Progenitor cell of endocrine pancreas (in vitro differentiated cells): ENCODE measurements around the gene GFRA1. TPM values are rescaled to one million over a fixed set of nuclear protein-coding genes. Genes with fewer than 3 reads are reported as not detected.
A peak's percentile ranks its signal among the peaks of the same experiment; 100 is the strongest.

Source experiments
- DNase-seq: peaks from one replicate; pipeline ENCODE4 v3.0.0; 2021; ENCODE audit warnings: low spot score; ENCODE audit not compliant: unreplicated experiment
- H3K27ac Mint-ChIP-seq: 2 replicates; pipeline ENCODE4 v1.8.0; 2021; ENCODE audit warnings: mild to moderate bottlenecking, moderate library complexity, mixed read lengths
- H3K27me3 Mint-ChIP-seq: 2 replicates; pipeline ENCODE4 v1.8.0; 2021; ENCODE audit warnings: mixed read lengths
- H3K36me3 Mint-ChIP-seq: 2 replicates; pipeline ENCODE4 v1.8.0; 2022; ENCODE audit warnings: mixed read lengths; ENCODE audit not compliant: insufficient read depth
- H3K4me1 Mint-ChIP-seq: 2 replicates; pipeline ENCODE4 v1.8.0; 2021; ENCODE audit warnings: low read depth, mixed read lengths
- H3K4me3 Mint-ChIP-seq: 2 replicates; pipeline ENCODE4 v1.8.0; 2021; ENCODE audit warnings: low read depth, mild to moderate bottlenecking, moderate library complexity, mixed read lengths
- H3K9me3 Mint-ChIP-seq: 2 replicates; pipeline ENCODE4 v1.8.0; 2021; ENCODE audit warnings: low read depth, mixed read lengths
- CTCF ChIP-seq: fragments of 200-600 bp; sonication (generic); IDR thresholded peaks from one replicate; pipeline ENCODE4 v1.5.0; 2021; ENCODE audit warnings: antibody characterized with exemption, mild to moderate bottlenecking; ENCODE audit not compliant: unreplicated experiment
- long read RNA-seq: library from polyadenylated mRNA; unstranded; transcript quantifications from one replicate; pipeline ENCODE4 v2.0.0, GENCODE V29; 2020
- total RNA-seq: library from RNA; stranded (reverse); gene quantifications from 2 replicates; pipeline ENCODE4 v1.2.1, GENCODE V29; 2021

The GFRA1 gene
- 8.7 and 14.6 TPM in 2 replicates for total RNA-seq
- long read RNA-seq, full-length matches to known transcripts: 5 of 21 reads
- long read RNA-seq, partial matches to known transcripts: 5 of 21 reads
- long read RNA-seq, other reads (novel, unspliced or antisense): 11 of 21 reads

GRCh38 chr10:116272440-116273283 lies at the start of gene GFRA1:
Gene GFRA1, minus strand, starts transcription at chr10:116273206. Its CDS starts 1,177 bp downstream, at chr10:116272029.
- peak within 1 kb of the TSS; percentile 79 for H3K4me3 Mint-ChIP-seq
- TF ChIP-seq CTCF: peak; percentile 51
- no peaks in the 10 kb centered on the region for H3K36me3 Mint-ChIP-seq
- no peaks in the 10 kb centered on the region for H3K9me3 Mint-ChIP-seq
- peak; percentile 40 for DNase-seq
- H3K4me1 Mint-ChIP-seq: peaks cover 11% of the 10 kb centered on the region
- peaks cover 64% of the 10 kb centered on the region for H3K27me3 Mint-ChIP-seq
- peak within 1 kb of the TSS; percentile 67 for H3K27ac Mint-ChIP-seq

- no peak for TF ChIP-seq CTCF
- no peaks in the 10 kb centered on the region for H3K36me3 Mint-ChIP-seq
- no peaks in the 10 kb centered on the region for H3K4me1 Mint-ChIP-seq
- no peaks in the 10 kb centered on the region for H3K27me3 Mint-ChIP-seq
- H3K4me3 Mint-ChIP-seq: no peak overlapping the region
- no peak overlapping the region for H3K27ac Mint-ChIP-seq
- H3K9me3 Mint-ChIP-seq: no peaks in the 10 kb centered on the region
- no peak for DNase-seq
Measured at GRCh38 chr10:116316503-116316902, 43.5 kb upstream of the GFRA1 start.

GRCh38 chr10:116312548-116312947 lies 39.5 kb upstream of the GFRA1 start:
- Mint-ChIP-seq H3K9me3 (no peaks in the 10 kb centered on the region), H3K4me3 (no peak overlapping the region), H3K4me1 (no peaks in the 10 kb centered on the region), H3K36me3 (no peaks in the 10 kb centered on the region), H3K27me3 (no peaks in the 10 kb centered on the region), H3K27ac (no peak overlapping the region)
- no peak for TF ChIP-seq CTCF
- no peak for DNase-seq

- Mint-ChIP-seq H3K27me3 (no peaks in the 10 kb centered on the region), H3K27ac (no peak overlapping the region), H3K4me3 (no peak overlapping the region), H3K36me3 (no peaks in the 10 kb centered on the region), H3K4me1 (no peaks in the 10 kb centered on the region), H3K9me3 (no peaks in the 10 kb centered on the region)
- DNase-seq: no peak
- TF ChIP-seq CTCF: no peak
Measured at GRCh38 chr10:116311706-116312490, 38.9 kb upstream of the GFRA1 start.

GRCh38 chr10:116311016-116311415 lies 38.0 kb upstream of the GFRA1 start:
- H3K4me3 Mint-ChIP-seq: no peak overlapping the region
- H3K4me1 Mint-ChIP-seq: no peaks in the 10 kb centered on the region
- no peaks in the 10 kb centered on the region for H3K27me3 Mint-ChIP-seq
- H3K27ac Mint-ChIP-seq: no peak overlapping the region
- no peaks in the 10 kb centered on the region for H3K36me3 Mint-ChIP-seq
- DNase-seq: no peak
- TF ChIP-seq CTCF: no peak
- no peaks in the 10 kb centered on the region for H3K9me3 Mint-ChIP-seq
